ENCODE results near the gene FBN2. TPM values are rescaled to one million over a fixed set of nuclear protein-coding genes. Genes with fewer than 3 reads are reported as not detected.

FBN2 gene
- total and polyA plus RNA-seq, 9 of the 15 experiments (the other 6 are each of a cell fraction or from before 2014, with no cell fraction given), result 0.01 to 0.09 TPM; not detected in 7

GRCh38 chr5:128340648-128341047, 197.4 kb downstream of the FBN2 start:
- BruUV-seq (replicated peaks), result no TSS peak
- H4K20me1 ChIP-seq (replicated peaks; ENCODE audit: control insufficient read depth, insufficient read depth, low read length), result no peaks in the 10 kb centered on the region
- H3K27ac ChIP-seq (ENCODE audit: extremely low read depth, low read depth, low read length), result no peak overlapping the region
- H3K79me2 ChIP-seq (ENCODE audit: control insufficient read depth, insufficient read depth, low read length), result no peaks in the 10 kb centered on the region
- 0% methylated on average over 2 of the region's 2 CpGs for WGBS (ENCODE audit: insufficient coverage, low coverage, missing lambda C conversion rate)
- no peaks in the 10 kb centered on the region for H3K9me3 ChIP-seq (replicated peaks; ENCODE audit: control insufficient read depth, insufficient read depth, low read depth, low read length)
- no peak overlapping the region for H3K4me2 ChIP-seq (ENCODE audit: insufficient read depth, low read length)
- H3K4me3 ChIP-seq, result no peak overlapping the region
- in situ Hi-C loops (cut with MboI), result no loop called here
- H3K27me3 ChIP-seq (ENCODE audit: control insufficient read depth in 2 of 2, insufficient read depth in 2 of 2, low read length in 2 of 2), result no peaks in the 10 kb centered on the region
- ATAC-seq (no peak), DNase-seq (ENCODE audit: extremely low read depth in 1 of 4, low spot score in 3 of 4) (no peak), FAIRE-seq (no peak)
- CTCF ChIA-PET (ENCODE audit: low intra/inter-chr PET ratio), result no interaction called here
- no peak for TF ChIP-seq HLTF (IDR thresholded peaks at IDR 0.05)
- TF ChIP-seq ELF4 (CRISPR knock-in tag; IDR thresholded peaks at IDR 0.05), result no peak
- TF ChIP-seq RFX1 (IDR thresholded peaks at IDR 0.05), result no peak
- TF ChIP-seq, protein P1, sequence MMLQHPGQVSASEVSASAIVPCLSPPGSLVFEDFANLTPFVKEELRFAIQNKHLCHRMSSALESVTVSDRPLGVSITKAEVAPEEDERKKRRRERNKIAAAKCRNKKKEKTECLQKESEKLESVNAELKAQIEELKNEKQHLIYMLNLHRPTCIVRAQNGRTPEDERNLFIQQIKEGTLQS (IDR thresholded peaks at IDR 0.05), result no peak
- TF ChIP-seq, protein P1 (CRISPR knock-in tag; conservative IDR thresholded peaks at IDR 0.05), result no peak
- POLR2A ChIA-PET, result no interaction called here
- H2AFZ ChIP-seq (ENCODE audit: low read depth, low read length), result no peak overlapping the region
- H3K4me1 ChIP-seq (replicated peaks in 1 of 2; ENCODE audit: control insufficient read depth in 2 of 2, insufficient read depth in 2 of 2, low read length in 2 of 2), result no peaks in the 10 kb centered on the region
- intact Hi-C loops (cut with micrococcal nuclease), result no loop called here
- no peaks in the 10 kb centered on the region for H3K9me1 ChIP-seq (ENCODE audit: control insufficient read depth, insufficient read depth, low read length)
- H3K9ac ChIP-seq (ENCODE audit: insufficient read depth in 1 of 2, low read depth in 2 of 2, low read length in 2 of 2), result no peak overlapping the region
- no peaks in the 10 kb centered on the region for H3K36me3 ChIP-seq (ENCODE audit: control insufficient read depth, insufficient read depth, low read length)

DNA sequence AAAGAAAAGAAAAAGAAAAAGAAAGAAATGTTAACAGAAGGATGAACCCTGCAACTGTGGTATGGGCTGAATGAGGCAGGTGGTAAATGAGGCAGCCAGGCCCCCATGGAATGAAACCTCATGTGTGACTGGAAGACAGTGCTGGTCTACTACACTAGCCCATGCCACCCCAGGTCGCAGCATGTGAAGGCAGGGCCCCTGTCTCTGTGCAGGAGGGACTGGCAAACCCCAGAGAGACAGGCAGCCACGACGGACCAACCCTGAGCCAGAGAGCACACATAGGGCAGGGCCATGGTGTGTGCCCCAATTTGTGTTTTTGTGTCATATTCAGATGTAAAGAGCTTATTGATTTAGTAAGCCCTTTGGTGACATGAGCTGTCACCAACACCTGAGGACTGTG, 198.5 kb downstream of the FBN2 start:
- in situ Hi-C loops (cut with MboI) (no loop called here), intact Hi-C loops (cut with micrococcal nuclease) (no loop called here)
- POLR2A ChIA-PET, result no interaction called here
- no peak for DNase-seq (ENCODE audit: extremely low read depth in 1 of 4, low spot score in 3 of 4)
- no peaks in the 10 kb centered on the region for H3K27me3 ChIP-seq (ENCODE audit: control insufficient read depth in 2 of 2, insufficient read depth in 2 of 2, low read length in 2 of 2)
- CTCF ChIA-PET (ENCODE audit: low intra/inter-chr PET ratio), result no interaction called here
- no peaks in the 10 kb centered on the region for H3K9me1 ChIP-seq (ENCODE audit: control insufficient read depth, insufficient read depth, low read length)
- H4K20me1 ChIP-seq (replicated peaks; ENCODE audit: control insufficient read depth, insufficient read depth, low read length), result no peaks in the 10 kb centered on the region
- BruUV-seq (replicated peaks), result no TSS peak
- H3K36me3 ChIP-seq (ENCODE audit: control insufficient read depth, insufficient read depth, low read length), result no peaks in the 10 kb centered on the region
- no peak overlapping the region for H3K9ac ChIP-seq (ENCODE audit: insufficient read depth in 1 of 2, low read depth in 2 of 2, low read length in 2 of 2)
- H3K4me2 ChIP-seq (ENCODE audit: insufficient read depth, low read length), result no peak overlapping the region
- no peak overlapping the region for H2AFZ ChIP-seq (ENCODE audit: low read depth, low read length)
- H3K4me3 ChIP-seq, result no peak overlapping the region
- TF ChIP-seq, protein P2, sequence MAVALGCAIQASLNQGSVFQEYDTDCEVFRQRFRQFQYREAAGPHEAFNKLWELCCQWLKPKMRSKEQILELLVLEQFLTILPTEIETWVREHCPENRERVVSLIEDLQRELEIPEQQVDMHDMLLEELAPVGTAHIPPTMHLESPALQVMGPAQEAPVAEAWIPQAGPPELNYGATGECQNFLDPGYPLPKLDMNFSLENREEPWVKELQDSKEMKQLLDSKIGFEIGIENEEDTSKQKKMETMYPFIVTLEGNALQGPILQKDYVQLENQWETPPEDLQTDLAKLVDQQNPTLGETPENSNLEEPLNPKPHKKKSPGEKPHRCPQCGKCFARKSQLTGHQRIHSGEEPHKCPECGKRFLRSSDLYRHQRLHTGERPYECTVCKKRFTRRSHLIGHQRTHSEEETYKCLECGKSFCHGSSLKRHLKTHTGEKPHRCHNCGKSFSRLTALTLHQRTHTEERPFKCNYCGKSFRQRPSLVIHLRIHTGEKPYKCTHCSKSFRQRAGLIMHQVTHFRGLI (CRISPR knock-in tag; IDR thresholded peaks at IDR 0.05), result no peak
- TF ChIP-seq MAFK (IDR thresholded peaks at IDR 0.05; ENCODE audit: low read length) (no peak), HNRNPK (IDR thresholded peaks at IDR 0.05; ENCODE audit: low read depth, low read length, poor library complexity, severe bottlenecking) (no peak), ZNF778 (CRISPR knock-in tag; IDR thresholded peaks at IDR 0.05) (no peak), E2F4 (CRISPR knock-in tag; IDR thresholded peaks at IDR 0.05; ENCODE audit: low read depth) (no peak)
- TF ChIP-seq, protein P3, sequence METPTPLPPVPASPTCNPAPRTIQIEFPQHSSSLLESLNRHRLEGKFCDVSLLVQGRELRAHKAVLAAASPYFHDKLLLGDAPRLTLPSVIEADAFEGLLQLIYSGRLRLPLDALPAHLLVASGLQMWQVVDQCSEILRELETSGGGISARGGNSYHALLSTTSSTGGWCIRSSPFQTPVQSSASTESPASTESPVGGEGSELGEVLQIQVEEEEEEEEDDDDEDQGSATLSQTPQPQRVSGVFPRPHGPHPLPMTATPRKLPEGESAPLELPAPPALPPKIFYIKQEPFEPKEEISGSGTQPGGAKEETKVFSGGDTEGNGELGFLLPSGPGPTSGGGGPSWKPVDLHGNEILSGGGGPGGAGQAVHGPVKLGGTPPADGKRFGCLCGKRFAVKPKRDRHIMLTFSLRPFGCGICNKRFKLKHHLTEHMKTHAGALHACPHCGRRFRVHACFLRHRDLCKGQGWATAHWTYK (CRISPR knock-in tag; IDR thresholded peaks at IDR 0.05), result no peak
- H3K27ac ChIP-seq (ENCODE audit: extremely low read depth, low read depth, low read length), result no peak overlapping the region
- H3K79me2 ChIP-seq (ENCODE audit: control insufficient read depth, insufficient read depth, low read length), result no peaks in the 10 kb centered on the region
- FAIRE-seq, result no peak
- no peaks in the 10 kb centered on the region for H3K4me1 ChIP-seq (replicated peaks in 1 of 2; ENCODE audit: control insufficient read depth in 2 of 2, insufficient read depth in 2 of 2, low read length in 2 of 2)
- no peaks in the 10 kb centered on the region for H3K9me3 ChIP-seq (replicated peaks; ENCODE audit: control insufficient read depth, insufficient read depth, low read depth, low read length)
- ATAC-seq, result no peak
- WGBS (ENCODE audit: insufficient coverage, low coverage, missing lambda C conversion rate), result 0% methylated on average over 3 of the region's 3 CpGs
